ENCODE data around the gene LMO2.

DNA sequence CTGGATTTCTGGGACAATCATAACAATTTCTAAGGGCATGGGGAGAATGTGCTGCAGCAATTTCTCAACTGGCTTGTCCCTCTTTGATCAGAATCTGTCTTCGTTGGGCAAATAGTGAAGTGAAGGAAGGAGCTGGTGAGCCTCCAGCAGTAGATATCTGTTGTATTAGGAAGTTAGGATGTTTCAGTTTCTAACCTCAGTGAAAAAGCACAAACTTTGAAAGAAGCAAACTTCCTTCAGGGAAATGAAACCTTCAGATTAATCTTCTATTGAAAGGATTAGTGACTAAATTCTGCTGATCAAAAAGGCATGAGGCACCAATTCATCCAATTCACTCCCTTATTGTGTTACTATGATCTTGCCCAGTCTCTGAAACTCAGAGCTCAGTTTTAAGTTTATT lies 24.3 kb downstream of the LMO2 start:
- TF ChIP-seq, protein P1, sequence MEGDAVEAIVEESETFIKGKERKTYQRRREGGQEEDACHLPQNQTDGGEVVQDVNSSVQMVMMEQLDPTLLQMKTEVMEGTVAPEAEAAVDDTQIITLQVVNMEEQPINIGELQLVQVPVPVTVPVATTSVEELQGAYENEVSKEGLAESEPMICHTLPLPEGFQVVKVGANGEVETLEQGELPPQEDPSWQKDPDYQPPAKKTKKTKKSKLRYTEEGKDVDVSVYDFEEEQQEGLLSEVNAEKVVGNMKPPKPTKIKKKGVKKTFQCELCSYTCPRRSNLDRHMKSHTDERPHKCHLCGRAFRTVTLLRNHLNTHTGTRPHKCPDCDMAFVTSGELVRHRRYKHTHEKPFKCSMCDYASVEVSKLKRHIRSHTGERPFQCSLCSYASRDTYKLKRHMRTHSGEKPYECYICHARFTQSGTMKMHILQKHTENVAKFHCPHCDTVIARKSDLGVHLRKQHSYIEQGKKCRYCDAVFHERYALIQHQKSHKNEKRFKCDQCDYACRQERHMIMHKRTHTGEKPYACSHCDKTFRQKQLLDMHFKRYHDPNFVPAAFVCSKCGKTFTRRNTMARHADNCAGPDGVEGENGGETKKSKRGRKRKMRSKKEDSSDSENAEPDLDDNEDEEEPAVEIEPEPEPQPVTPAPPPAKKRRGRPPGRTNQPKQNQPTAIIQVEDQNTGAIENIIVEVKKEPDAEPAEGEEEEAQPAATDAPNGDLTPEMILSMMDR (IDR thresholded peaks at IDR 0.05) = no peak
- no peak for TF ChIP-seq POLR2A (IDR thresholded peaks at IDR 0.05)

All from right lobe of liver (tissue), 4 donors.